SK-N-SH (cell line): ENCODE data around the gene LIPM. TPM values are rescaled to one million over a fixed set of nuclear protein-coding genes. Genes with fewer than 3 reads are reported as not detected.

Experiments
- CTCF ChIA-PET: fragments of 300-600, 350-600 bp; formaldehyde crosslinking; extraction: SDS; loops from one replicate; lab custom pipeline; 2021; lab: Yijun Ruan, JAX
- POLR2A ChIA-PET: fragments of 350-600 bp; sonication (Branson Sonifier 250); formaldehyde crosslinking; extraction: SDS; loops from one replicate; lab custom pipeline; 2020; ENCODE audit warnings: antibody characterized with exemption, inconsistent platforms; lab: Yijun Ruan, JAX
- DNase-seq: peaks from one replicate; pipeline ENCODE4 v3.0.0; 2012
- H2AFZ ChIP-seq: fragments of 200-600 bp; sonication (generic); 2 replicates; pipeline ENCODE4 v1.8.1; 2016; ENCODE audit warnings: antibody characterized with exemption, mild to moderate bottlenecking, low read depth
- H3F3A ChIP-seq: fragments of 200-600 bp; sonication (generic); replicated peaks from 2 replicates; pipeline ENCODE3; 2016; ENCODE audit warnings: antibody characterized with exemption, mild to moderate bottlenecking; ENCODE audit not compliant: insufficient read depth
- H3K27ac ChIP-seq, 2 experiments: fragments of 200-500 bp in 1 of 2; fragments of 200-600 bp in 1 of 2; sonication (Bioruptor generic) in 1 of 2; sonication (generic), shearing (Covaris generic) in 1 of 2; 2 replicates each; pipeline versions ENCODE4 v1.5.1 to v1.6.1; 2014 to 2016; ENCODE audit warnings: low read depth in 2 of 2, inconsistent platforms in 1 of 2, low read length in 1 of 2, mild to moderate bottlenecking in 1 of 2, mixed read lengths in 1 of 2
- H3K27me3 ChIP-seq: fragments of 200-600 bp; sonication (generic), shearing (Covaris generic); 2 replicates; pipeline ENCODE4 v1.6.1; 2016; ENCODE audit warnings: mixed run types; ENCODE audit not compliant: insufficient read depth
- H3K36me3 ChIP-seq, 2 experiments: fragments of 200-500 bp in 1 of 2; fragments of 200-600 bp in 1 of 2; sonication (Bioruptor generic) in 1 of 2; sonication (generic) in 1 of 2; replicated peaks in 1 of 2; 2 replicates each; pipeline versions ENCODE3 to v1.5.1; 2014 to 2016; ENCODE audit warnings: low read length in 1 of 2, mild to moderate bottlenecking in 1 of 2; ENCODE audit not compliant: insufficient read depth in 2 of 2, control insufficient read depth in 1 of 2
- H3K4me1 ChIP-seq, 2 experiments: fragments of 200-500 bp in 1 of 2; fragments of 200-600 bp in 1 of 2; sonication (Bioruptor generic) in 1 of 2; sonication (generic), shearing (Covaris generic) in 1 of 2; 2 replicates each; pipeline versions ENCODE4 v1.5.1 to v1.6.1; 2014 to 2016; ENCODE audit warnings: low read depth in 1 of 2, low read length in 1 of 2, mixed run types in 1 of 2; ENCODE audit not compliant: insufficient read depth in 2 of 2, control insufficient read depth in 1 of 2
- H3K4me2 ChIP-seq: fragments of 200-600 bp; sonication (generic), shearing (Covaris generic); 2 replicates; pipeline ENCODE4 v1.6.1; 2017; ENCODE audit warnings: mixed run types
- H3K4me3 ChIP-seq, 2 experiments: fragments of 200-500 bp in 1 of 2; fragments of 200-600 bp in 1 of 2; sonication (Bioruptor generic) in 1 of 2; sonication (generic), shearing (Covaris generic) in 1 of 2; 2 replicates each; pipeline versions ENCODE4 v1.5.1 to v1.8.1; 2014 to 2016; ENCODE audit warnings: low read depth in 2 of 2, inconsistent platforms in 1 of 2, low read length in 1 of 2, mild to moderate bottlenecking in 1 of 2, mixed read lengths in 1 of 2, moderate library complexity in 1 of 2
- H3K79me2 ChIP-seq: fragments of 200-600 bp; sonication (generic); 2 replicates; pipeline ENCODE4 v1.8.1; 2017; ENCODE audit warnings: mild to moderate bottlenecking; ENCODE audit not compliant: insufficient read depth
- H3K9ac ChIP-seq: fragments of 200-600 bp; sonication (generic); 2 replicates; pipeline ENCODE4 v1.6.1; 2017; ENCODE audit warnings: mixed run types
- H3K9me2 ChIP-seq: fragments of 200-600 bp; sonication (generic); 2 replicates; pipeline ENCODE4 v1.6.1; 2017; ENCODE audit warnings: mixed run types
- H3K9me3 ChIP-seq: fragments of 200-600 bp; sonication (generic); 2 replicates; pipeline ENCODE4 v1.6.1; 2017; ENCODE audit warnings: mixed run types, mild to moderate bottlenecking, moderate library complexity
- H4K20me1 ChIP-seq: fragments of 200-600 bp; sonication (generic); 2 replicates; pipeline ENCODE4 v1.6.1; 2017; ENCODE audit warnings: mild to moderate bottlenecking, mixed run types; ENCODE audit not compliant: insufficient read depth
- CTCF ChIP-seq: fragments of 200-600 bp; sonication (generic); IDR thresholded peaks from 2 replicates; pipeline ENCODE4 v1.6.1; 2017; ENCODE audit warnings: antibody characterized with exemption, mild to moderate bottlenecking, moderate library complexity
- FOSL2 ChIP-seq: IDR thresholded peaks from 2 replicates; pipeline ENCODE4 v1.4.0; 2012; ENCODE audit warnings: low read depth, mild to moderate bottlenecking, moderate library complexity, borderline replicate concordance
- FOXM1 ChIP-seq: IDR thresholded peaks from 2 replicates; pipeline ENCODE4 v1.4.0; 2012; ENCODE audit warnings: low read depth, mild to moderate bottlenecking
- IRF3 ChIP-seq: fragments of 150-350 bp; IDR thresholded peaks from 2 replicates; pipeline ENCODE4 v1.6.1; 2016; ENCODE audit warnings: mild to moderate bottlenecking, low read depth, low read length
- MEF2A ChIP-seq: IDR thresholded peaks from 2 replicates; pipeline ENCODE4 v1.4.0; 2012; ENCODE audit warnings: low read depth, borderline replicate concordance
- NFIC ChIP-seq: IDR thresholded peaks from 2 replicates; pipeline ENCODE4 v1.4.0; 2012; ENCODE audit warnings: borderline replicate concordance
- NRF1 ChIP-seq: IDR thresholded peaks from 2 replicates; pipeline ENCODE4 v1.6.1; 2012; ENCODE audit warnings: low read depth, mild to moderate bottlenecking, low read length
- POLR2AphosphoS5 ChIP-seq: IDR thresholded peaks from 2 replicates; pipeline ENCODE4 v1.6.1; 2012; ENCODE audit warnings: low read depth, low read length
- RCOR1 ChIP-seq: fragments of 150-350 bp; IDR thresholded peaks from 2 replicates; pipeline ENCODE4 v1.6.1; 2017; ENCODE audit warnings: antibody characterized with exemption, low read length
- RFX5 ChIP-seq: IDR thresholded peaks from 2 replicates; pipeline ENCODE4 v1.6.1; 2012; ENCODE audit warnings: mild to moderate bottlenecking, improper control_type of control experiment, low read length
- RXRA ChIP-seq: IDR thresholded peaks from 2 replicates; pipeline ENCODE4 v1.4.0; 2012; ENCODE audit warnings: low read depth, mild to moderate bottlenecking, borderline replicate concordance
- SIN3A ChIP-seq: IDR thresholded peaks from 2 replicates; pipeline ENCODE4 v1.6.1; 2012; ENCODE audit warnings: low read depth, mild to moderate bottlenecking, low read length, moderate library complexity, borderline replicate concordance
- SMC3 ChIP-seq: IDR thresholded peaks from 2 replicates; pipeline ENCODE4 v1.6.1; 2012; ENCODE audit warnings: low read depth, low read length, improper control_type of control experiment
- USF1 ChIP-seq: IDR thresholded peaks from 2 replicates; pipeline ENCODE4 v1.4.0; 2012; ENCODE audit warnings: low read depth, borderline replicate concordance
- USF2 ChIP-seq: fragments of 150-350 bp; IDR thresholded peaks from 2 replicates; pipeline ENCODE4 v1.6.1; 2017; ENCODE audit warnings: antibody characterized with exemption, low read length, low read depth, borderline replicate concordance
- YY1 ChIP-seq: IDR thresholded peaks from 2 replicates; pipeline ENCODE4 v1.4.0; 2012; ENCODE audit warnings: low read depth, mild to moderate bottlenecking
- ZBTB33 ChIP-seq: IDR thresholded peaks from 2 replicates; pipeline ENCODE4 v1.4.0; 2012; ENCODE audit warnings: low read depth, borderline replicate concordance
- WGBS: methylation state at CpG from one replicate; pipeline ENCODE4 v1.1.6; 2017; ENCODE audit warnings: low lambda C conversion rate; 5-methylcytosine and 5-hydroxymethylcytosine counted together
- polyA plus RNA-seq, 3 experiments: library from polyadenylated mRNA; depleted of rRNA; stranded (reverse); fragments of >200 nt; gene quantifications; 2 replicates each; pipeline ENCODE4 v1.2.3, GENCODE V29; 2012

The LIPM gene
- polyA plus RNA-seq, 1 of the 3 experiments (the other 2 are of a cell fraction), result not detected

- Histone ChIP-seq H3K4me3 (no peak overlapping the region), H4K20me1 (no peaks in the 10 kb centered on the region), H3K9ac (no peak overlapping the region), H3K9me2 (no peaks in the 10 kb centered on the region), H3K4me2 (no peak overlapping the region), H3K27ac (no peak overlapping the region), H3K9me3 (no peaks in the 10 kb centered on the region), H3K79me2 (no peaks in the 10 kb centered on the region), H3K36me3 (no peaks in the 10 kb centered on the region), H3K27me3 (no peaks in the 10 kb centered on the region), H3F3A (peaks cover 2% of the 10 kb centered on the region), H2AFZ (no peak overlapping the region), H3K4me1 (no peaks in the 10 kb centered on the region)
- POLR2A ChIA-PET, result no interaction called here
- CTCF ChIA-PET, result interaction anchor here (1.4 kb wide), 1 partner anchor 22 kb away, joined by 4 read pairs; no protein-coding TSS in a partner anchor
- TF ChIP-seq YY1 (no peak), USF1 (no peak), FOSL2 (no peak)
- no peak for DNase-seq
Measured at GRCh38 chr10:88857831-88858230, 55.3 kb downstream of the LIPM start.

GRCh38 chr10:88858491-88858890 is 56.0 kb downstream of the LIPM start:
- ChIA-PET CTCF (interaction anchor here (1.3 to 1.4 kb wide), 2 partner anchors 23 to 74 kb away, joined by 4 read pairs; no protein-coding TSS in a partner anchor), POLR2A (no interaction called here)
- Histone ChIP-seq H3K36me3 (no peaks in the 10 kb centered on the region), H3K9me3 (no peaks in the 10 kb centered on the region), H3K9ac (no peak overlapping the region), H3K27ac (no peak overlapping the region), H3K4me1 (no peaks in the 10 kb centered on the region), H3K4me2 (no peak overlapping the region), H3K27me3 (no peaks in the 10 kb centered on the region), H3K9me2 (no peaks in the 10 kb centered on the region), H3K4me3 (no peak overlapping the region), H3F3A (peaks cover 2% of the 10 kb centered on the region), H3K79me2 (no peaks in the 10 kb centered on the region), H2AFZ (no peak overlapping the region), H4K20me1 (no peaks in the 10 kb centered on the region)
- no peak for DNase-seq
- WGBS, result 59% methylated on average over 2 of the region's 2 CpGs
- no peak for TF ChIP-seq SMC3
- no peak for TF ChIP-seq CTCF
- no peak for TF ChIP-seq RXRA
- TF ChIP-seq POLR2AphosphoS5, result no peak
- TF ChIP-seq ZBTB33, result no peak
- no peak for TF ChIP-seq SIN3A
- no peak for TF ChIP-seq FOXM1
- no peak for TF ChIP-seq USF2
- no peak for TF ChIP-seq RCOR1
- no peak for TF ChIP-seq USF1
- TF ChIP-seq IRF3, result no peak
- no peak for TF ChIP-seq NRF1
- no peak for TF ChIP-seq RFX5
- no peak for TF ChIP-seq NFIC
- no peak for TF ChIP-seq MEF2A
- no peak for TF ChIP-seq YY1
